Skeletal muscle tissue (tissue), 4 donors: ENCODE results near the gene ARMC6. TPM values are rescaled to one million over a fixed set of nuclear protein-coding genes. Genes with fewer than 3 reads are reported as not detected.
"Not testable (repeated sequence)": the region's sequence is repeated elsewhere in the genome, so short reads cannot be mapped to it uniquely, and the experiment has no call there.

ENCODE experiments used
- H3K27ac ChIP-seq: one replicate; pipeline ENCODE4 v1.7.0; 2013; ENCODE audit warnings: mild to moderate bottlenecking, low read depth, low read length, inconsistent platforms
- H3K27me3 ChIP-seq, 3 donors: one replicate each; pipeline ENCODE4 v1.7.0; 2013; ENCODE audit warnings: low read length in 3 of 3; ENCODE audit not compliant: control insufficient read depth in 3 of 3, insufficient read depth in 3 of 3
- H3K36me3 ChIP-seq, 3 donors: one replicate each; pipeline ENCODE4 v1.7.0; 2013; ENCODE audit warnings: low read length in 3 of 3; ENCODE audit not compliant: control insufficient read depth in 3 of 3, insufficient read depth in 3 of 3
- H3K4me1 ChIP-seq, 3 donors: one replicate each; pipeline ENCODE4 v1.7.0; 2013; ENCODE audit warnings: low read length in 3 of 3, mild to moderate bottlenecking in 3 of 3; ENCODE audit not compliant: control insufficient read depth in 3 of 3, insufficient read depth in 3 of 3
- H3K4me3 ChIP-seq, 3 donors: one replicate each; pipeline ENCODE4 v1.7.0; 2013; ENCODE audit warnings: low read length in 3 of 3
- H3K9ac ChIP-seq, 3 donors: one replicate each; pipeline ENCODE4 v1.7.0; 2013; ENCODE audit warnings: low read length in 3 of 3, mild to moderate bottlenecking in 3 of 3, moderate library complexity in 2 of 3, low read depth in 1 of 3
- H3K9me3 ChIP-seq, 3 donors: one replicate each; pipeline ENCODE4 v1.7.0; 2013; ENCODE audit warnings: low read length in 3 of 3; ENCODE audit not compliant: control insufficient read depth in 3 of 3
- total RNA-seq: library from RNA; depleted of rRNA; stranded (reverse); fragments of >200 nt; gene quantifications from one replicate; pipeline ENCODE4 v1.2.3, GENCODE V29; 2014
- donor health status: Osteomylitis.

ARMC6 gene
- total RNA-seq, 1 donor from 2014 or later, result 27.1 TPM

- Histone ChIP-seq H3K9ac (no peak overlapping the region), H3K27ac (no peak overlapping the region), H3K4me1 (peaks cover 12 to 17% (median 13%) of the 10 kb centered on the region in 3 donors), H3K9me3 (no peaks in the 10 kb centered on the region), H3K36me3 (peaks cover 41 to 45% (median 42%) of the 10 kb centered on the region in 3 donors), H3K27me3 (no peaks in the 10 kb centered on the region), H3K4me3 (no peak overlapping the region)
These were observed 22.9 kb upstream of the ARMC6 start for GRCh38 chr19:19010551-19010950.

DNA sequence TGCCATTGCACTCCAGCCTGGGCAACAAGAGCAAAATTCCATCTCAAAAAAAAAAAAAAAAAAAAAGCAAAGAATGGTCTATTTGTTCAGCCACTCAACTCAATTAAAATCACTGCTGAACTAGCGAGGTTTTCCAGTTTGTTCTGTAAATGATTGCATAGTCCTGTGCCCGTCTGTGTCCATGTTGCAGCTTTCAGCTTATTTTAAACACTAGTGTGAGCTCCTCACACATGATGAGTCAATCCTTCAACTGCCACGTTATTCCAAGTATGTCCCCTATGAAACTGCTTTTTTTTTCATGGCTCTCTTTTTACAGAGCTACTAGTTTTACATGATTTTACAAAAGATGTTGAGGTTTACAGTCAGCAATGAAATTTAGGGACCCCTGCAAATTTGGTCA is 12.3 kb upstream of the ARMC6 start:
- peaks cover 41 to 54% (median 53%) of the 10 kb centered on the region in 3 donors for H3K36me3 ChIP-seq
- no peak overlapping the region for H3K4me3 ChIP-seq
- H3K4me1 ChIP-seq, result no peaks in the 10 kb centered on the region
- H3K27ac ChIP-seq, result no peak overlapping the region
- H3K27me3 ChIP-seq, result no peaks in the 10 kb centered on the region
- no peak overlapping the region for H3K9ac ChIP-seq
- no peaks in the 10 kb centered on the region for H3K9me3 ChIP-seq

DNA sequence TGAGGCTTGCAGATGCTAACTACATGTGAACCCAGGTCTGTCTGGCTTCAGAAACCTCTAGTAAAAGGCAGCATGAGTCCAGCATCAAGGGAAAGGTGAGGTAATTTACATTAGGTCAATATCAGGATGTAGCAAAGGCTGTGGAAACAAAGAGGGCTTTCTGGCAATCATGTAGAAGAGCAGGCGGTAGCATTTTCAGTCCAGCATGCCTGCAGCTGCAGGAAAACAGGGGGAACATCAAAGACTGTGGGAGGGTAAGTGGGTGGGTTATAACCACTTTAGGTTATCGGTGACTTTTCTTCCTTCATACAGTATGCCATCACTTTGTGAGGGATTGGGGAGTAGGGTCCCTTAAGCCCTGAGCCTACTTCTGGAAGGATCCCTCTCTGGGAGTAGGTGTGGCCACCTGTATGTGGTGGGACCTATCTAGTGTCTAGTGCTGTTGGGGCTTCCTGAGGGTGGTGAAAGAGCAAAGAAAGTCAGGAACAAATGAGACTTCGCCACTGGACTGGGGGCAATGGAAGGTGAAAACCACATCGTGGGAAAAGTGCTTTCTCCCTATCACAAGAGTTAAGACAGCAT is 10.9 kb upstream of the ARMC6 start:
- no peak overlapping the region for H3K9ac ChIP-seq
- no peaks in the 10 kb centered on the region for H3K9me3 ChIP-seq
- H3K4me3 ChIP-seq, result no peak overlapping the region
- peaks cover 39 to 50% (median 46%) of the 10 kb centered on the region in 3 donors for H3K36me3 ChIP-seq
- peaks cover 4 to 6% (median 6%) of the 10 kb centered on the region in 3 donors for H3K4me1 ChIP-seq
- no peaks in the 10 kb centered on the region for H3K27me3 ChIP-seq
- H3K27ac ChIP-seq, result no peak overlapping the region

DNA sequence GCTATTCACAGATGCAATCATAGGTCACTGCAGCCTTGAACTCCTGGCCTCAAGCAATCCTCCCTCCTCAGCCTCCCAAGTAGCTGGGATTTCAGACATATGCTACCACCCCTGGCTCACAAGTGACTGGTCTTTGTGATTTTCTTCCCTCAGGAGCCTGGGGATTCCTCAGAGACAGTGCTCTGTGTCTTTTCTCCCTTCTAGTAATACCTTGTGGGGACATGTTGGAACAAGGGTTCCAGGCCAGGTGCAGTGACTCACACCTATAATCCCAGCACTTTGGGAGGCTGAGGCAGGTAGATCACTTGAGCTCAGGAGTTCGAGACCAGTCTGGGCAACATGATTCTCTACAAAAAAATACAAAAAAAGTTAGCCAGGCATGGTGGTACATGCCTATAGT is 10.0 kb upstream of the ARMC6 start:
- H3K4me1 ChIP-seq, H3K27me3 ChIP-seq, H3K9ac ChIP-seq, H3K27ac ChIP-seq, H3K4me3 ChIP-seq, H3K9me3 ChIP-seq: not testable (repeated sequence)
- peaks cover 40 to 53% (median 52%) of the 10 kb centered on the region in 3 donors for H3K36me3 ChIP-seq

- Histone ChIP-seq H3K27me3 (no peaks in the 10 kb centered on the region), H3K36me3 (peaks cover 41 to 58% (median 56%) of the 10 kb centered on the region in 3 donors), H3K4me3 (no peak overlapping the region), H3K4me1 (peaks cover 4 to 8% (median 6%) of the 10 kb centered on the region in 3 donors), H3K9me3 (no peaks in the 10 kb centered on the region), H3K27ac (no peak overlapping the region), H3K9ac (peak overlapping the region in 1 of 3 donors; percentile 40)
These were observed 7.5 kb upstream of the ARMC6 start for GRCh38 chr19:19025861-19026260.

DNA sequence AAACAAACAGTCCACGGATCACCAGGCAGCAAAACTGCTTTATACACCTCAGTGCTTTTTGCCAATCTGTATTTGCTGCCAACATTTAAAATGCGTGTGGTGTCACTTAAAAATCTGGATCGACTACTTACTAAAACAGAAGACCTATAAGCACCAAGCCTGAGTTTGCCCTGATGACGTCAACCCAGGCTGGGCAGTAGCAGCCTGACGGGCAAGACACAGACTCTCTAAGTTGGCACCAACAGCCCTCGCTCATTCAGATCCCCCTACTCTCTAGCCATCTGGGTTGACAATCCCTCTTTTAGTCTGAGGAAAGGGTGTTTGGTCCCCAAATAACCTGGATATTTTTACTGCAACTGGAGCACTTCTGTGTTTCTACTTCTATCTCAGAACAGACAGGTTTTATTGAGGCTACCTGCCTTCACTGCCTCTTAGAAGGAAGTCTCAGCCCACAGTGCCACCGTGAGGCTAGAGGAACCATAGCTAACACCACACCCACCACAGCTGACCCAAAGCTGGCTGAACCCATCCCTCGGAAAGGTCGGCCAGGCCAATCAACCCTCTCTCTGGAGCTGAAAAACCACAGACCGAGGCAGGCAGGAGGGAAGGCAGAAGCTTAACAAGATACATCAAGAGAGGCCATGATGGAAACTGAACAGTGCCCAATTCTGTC is 7.0 kb upstream of the ARMC6 start:
- Histone ChIP-seq H3K27me3 (no peaks in the 10 kb centered on the region), H3K9me3 (no peaks in the 10 kb centered on the region), H3K4me3 (no peak overlapping the region), H3K27ac (no peak overlapping the region), H3K36me3 (peaks cover 41 to 58% (median 57%) of the 10 kb centered on the region in 3 donors), H3K9ac (peak overlapping the region in 2 of 3 donors; percentile 13 to 32), H3K4me1 (peaks cover 5 to 8% (median 6%) of the 10 kb centered on the region in 3 donors)

DNA sequence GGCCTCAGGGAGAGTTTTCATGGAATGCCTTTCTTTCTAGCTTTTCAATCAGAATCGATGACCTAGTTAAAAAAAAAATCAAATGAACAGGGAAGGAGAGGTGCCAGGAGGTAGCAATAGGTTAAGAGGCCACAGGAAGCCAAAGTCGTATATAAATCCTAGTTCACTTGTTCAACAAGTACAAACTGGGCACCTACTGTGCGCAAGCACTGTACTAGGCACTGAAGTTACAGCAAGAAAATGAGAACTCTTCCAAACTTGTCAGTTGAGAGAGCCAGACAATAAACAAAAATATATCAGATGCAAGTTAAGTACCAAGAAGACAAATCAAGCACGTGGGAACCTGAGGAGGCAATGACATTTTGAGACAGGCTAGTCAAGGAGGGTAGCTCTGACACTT is 6.2 kb upstream of the ARMC6 start:
- Histone ChIP-seq H3K4me3 (no peak overlapping the region), H3K36me3 (peaks cover 41 to 56% (median 55%) of the 10 kb centered on the region in 3 donors), H3K4me1 (peaks cover 13 to 15% (median 14%) of the 10 kb centered on the region in 3 donors), H3K9me3 (no peaks in the 10 kb centered on the region), H3K9ac (peak overlapping the region in 1 of 3 donors; percentile 13), H3K27ac (no peak overlapping the region), H3K27me3 (no peaks in the 10 kb centered on the region)

GRCh38 chr19:19028526-19028925 is 4.9 kb upstream of the ARMC6 start:
- H3K27ac ChIP-seq, result no peak overlapping the region
- H3K4me3 ChIP-seq, result no peak overlapping the region
- H3K27me3 ChIP-seq, result no peaks in the 10 kb centered on the region
- H3K4me1 ChIP-seq, result peaks cover 16 to 18% (median 18%) of the 10 kb centered on the region in 3 donors
- H3K9ac ChIP-seq, result no peak overlapping the region
- H3K36me3 ChIP-seq, result peaks cover 33 to 44% (median 44%) of the 10 kb centered on the region in 3 donors
- H3K9me3 ChIP-seq, result no peaks in the 10 kb centered on the region

GRCh38 chr19:19031891-19032290 is 1.5 kb upstream of the ARMC6 start:
- Histone ChIP-seq H3K36me3 (peaks cover 13 to 23% (median 16%) of the 10 kb centered on the region in 3 donors), H3K9me3 (no peaks in the 10 kb centered on the region), H3K4me1 (peaks cover 22 to 36% (median 24%) of the 10 kb centered on the region in 3 donors), H3K9ac (peak overlapping the region in 2 of 3 donors; percentile 92 to 96), H3K27me3 (no peaks in the 10 kb centered on the region), H3K27ac (peak overlapping the region; percentile 82), H3K4me3 (peak overlapping the region; percentile 85 to 97 (median 88))
